ENCODE measurements around the gene EXD1.

The EXD1 gene

DNA sequence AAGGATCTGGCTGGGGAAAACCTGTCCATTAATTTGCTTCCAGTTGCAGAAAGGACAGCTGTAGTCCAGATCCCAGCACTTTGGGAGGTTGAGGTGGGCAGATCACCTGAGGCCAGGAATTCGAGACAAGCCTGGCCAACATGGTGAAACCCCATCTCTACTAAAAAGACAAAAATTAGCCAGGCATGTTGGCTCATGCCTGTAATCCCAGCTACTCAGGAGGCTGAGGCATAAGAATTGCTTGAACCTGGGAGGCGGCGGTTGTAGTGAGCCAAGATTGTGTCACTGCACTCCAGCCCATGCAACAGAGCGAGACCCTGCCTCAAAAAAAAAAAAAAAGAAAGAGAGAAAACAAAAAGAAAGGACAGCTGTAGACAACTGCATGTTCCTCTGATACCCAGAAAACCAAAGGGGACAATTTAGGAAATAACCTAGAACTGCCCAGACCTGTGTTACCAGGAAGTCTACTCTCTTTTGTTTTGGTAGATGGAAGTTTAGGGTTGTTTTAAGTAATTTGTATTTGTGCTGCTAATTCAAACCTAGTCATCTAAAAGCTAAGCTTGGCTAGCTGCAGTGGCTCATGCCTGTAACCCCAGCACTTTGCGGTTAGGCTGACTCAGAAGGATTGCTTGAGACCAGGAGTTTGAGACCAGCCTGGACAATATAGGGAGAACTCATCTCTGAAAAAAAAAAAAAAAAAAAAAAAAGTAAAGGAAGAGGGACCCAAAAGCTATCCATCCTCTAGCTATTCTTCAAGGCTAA is 22.7 kb downstream of the EXD1 start:
- TF ChIP-seq, protein P1, sequence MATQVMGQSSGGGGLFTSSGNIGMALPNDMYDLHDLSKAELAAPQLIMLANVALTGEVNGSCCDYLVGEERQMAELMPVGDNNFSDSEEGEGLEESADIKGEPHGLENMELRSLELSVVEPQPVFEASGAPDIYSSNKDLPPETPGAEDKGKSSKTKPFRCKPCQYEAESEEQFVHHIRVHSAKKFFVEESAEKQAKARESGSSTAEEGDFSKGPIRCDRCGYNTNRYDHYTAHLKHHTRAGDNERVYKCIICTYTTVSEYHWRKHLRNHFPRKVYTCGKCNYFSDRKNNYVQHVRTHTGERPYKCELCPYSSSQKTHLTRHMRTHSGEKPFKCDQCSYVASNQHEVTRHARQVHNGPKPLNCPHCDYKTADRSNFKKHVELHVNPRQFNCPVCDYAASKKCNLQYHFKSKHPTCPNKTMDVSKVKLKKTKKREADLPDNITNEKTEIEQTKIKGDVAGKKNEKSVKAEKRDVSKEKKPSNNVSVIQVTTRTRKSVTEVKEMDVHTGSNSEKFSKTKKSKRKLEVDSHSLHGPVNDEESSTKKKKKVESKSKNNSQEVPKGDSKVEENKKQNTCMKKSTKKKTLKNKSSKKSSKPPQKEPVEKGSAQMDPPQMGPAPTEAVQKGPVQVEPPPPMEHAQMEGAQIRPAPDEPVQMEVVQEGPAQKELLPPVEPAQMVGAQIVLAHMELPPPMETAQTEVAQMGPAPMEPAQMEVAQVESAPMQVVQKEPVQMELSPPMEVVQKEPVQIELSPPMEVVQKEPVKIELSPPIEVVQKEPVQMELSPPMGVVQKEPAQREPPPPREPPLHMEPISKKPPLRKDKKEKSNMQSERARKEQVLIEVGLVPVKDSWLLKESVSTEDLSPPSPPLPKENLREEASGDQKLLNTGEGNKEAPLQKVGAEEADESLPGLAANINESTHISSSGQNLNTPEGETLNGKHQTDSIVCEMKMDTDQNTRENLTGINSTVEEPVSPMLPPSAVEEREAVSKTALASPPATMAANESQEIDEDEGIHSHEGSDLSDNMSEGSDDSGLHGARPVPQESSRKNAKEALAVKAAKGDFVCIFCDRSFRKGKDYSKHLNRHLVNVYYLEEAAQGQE (IDR thresholded peaks at IDR 0.05; ENCODE audit: insufficient read depth in 1 of 2, low read depth in 2 of 2, low read length in 2 of 2), result no peak
- TF ChIP-seq TAF1 (IDR thresholded peaks at IDR 0.05; ENCODE audit: borderline replicate concordance, insufficient read depth, low read length) (no peak), POLR2AphosphoS5 (IDR thresholded peaks at IDR 0.05; ENCODE audit: low read depth, low read length) (no peak), FOXP2 (optimal IDR thresholded peaks at IDR 0.05; ENCODE audit: borderline replicate concordance, extremely low read depth, extremely low read length, insufficient read depth) (no peak), SIN3A (IDR thresholded peaks at IDR 0.05; ENCODE audit: borderline replicate concordance, insufficient read depth, low read length) (no peak)

DNA sequence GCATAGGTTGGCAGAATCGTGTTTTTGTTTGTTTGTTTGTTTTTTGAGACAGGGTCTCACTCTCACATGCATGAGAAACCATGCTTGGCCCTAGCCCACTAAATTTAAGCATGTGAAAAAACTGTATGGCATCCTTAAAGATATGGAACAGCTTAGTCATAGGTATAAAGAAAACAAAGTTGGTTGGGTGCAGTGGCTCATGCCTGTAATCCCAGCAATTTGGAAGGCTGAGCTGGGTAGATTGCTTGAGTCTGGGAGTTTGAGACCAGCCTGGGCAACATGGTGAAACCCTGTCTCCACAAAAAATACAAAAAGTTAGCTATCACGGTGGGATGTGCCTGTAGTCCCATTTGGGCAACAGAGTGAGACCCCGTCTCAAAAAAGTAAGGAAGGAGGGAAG is 25.2 kb downstream of the EXD1 start:
- TF ChIP-seq TAF1 (IDR thresholded peaks at IDR 0.05; ENCODE audit: borderline replicate concordance, insufficient read depth, low read length) (no peak), SIN3A (IDR thresholded peaks at IDR 0.05; ENCODE audit: borderline replicate concordance, insufficient read depth, low read length) (no peak), POLR2AphosphoS5 (IDR thresholded peaks at IDR 0.05; ENCODE audit: low read depth, low read length) (no peak), FOXP2 (optimal IDR thresholded peaks at IDR 0.05; ENCODE audit: borderline replicate concordance, extremely low read depth, extremely low read length, insufficient read depth) (no peak)
- TF ChIP-seq, protein P1 (IDR thresholded peaks at IDR 0.05; ENCODE audit: insufficient read depth in 1 of 2, low read depth in 2 of 2, low read length in 2 of 2), result no peak

DNA sequence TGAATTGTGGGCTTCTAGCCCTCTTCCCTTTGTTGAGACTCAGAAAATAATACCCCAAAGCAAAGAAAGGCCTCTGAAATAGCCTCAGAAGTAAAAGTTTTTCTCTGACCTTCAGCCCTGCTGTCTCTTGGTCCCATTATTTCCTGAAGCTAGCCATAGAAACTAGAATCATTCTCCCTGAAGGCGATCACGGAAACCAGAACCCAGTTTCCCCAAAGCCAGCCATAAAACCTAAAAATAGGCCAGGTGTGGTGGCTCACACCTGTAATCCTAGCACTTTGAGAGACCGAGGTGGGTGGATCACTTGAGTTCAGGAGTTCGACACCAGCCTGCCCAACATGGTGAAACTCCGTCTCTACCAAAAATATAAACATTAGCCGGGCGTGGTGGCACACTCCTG is 27.2 kb downstream of the EXD1 start:
- TF ChIP-seq SIN3A (IDR thresholded peaks at IDR 0.05; ENCODE audit: borderline replicate concordance, insufficient read depth, low read length), result no peak
- TF ChIP-seq FOXP2 (optimal IDR thresholded peaks at IDR 0.05; ENCODE audit: borderline replicate concordance, extremely low read depth, extremely low read length, insufficient read depth), result no peak
- TF ChIP-seq POLR2AphosphoS5 (IDR thresholded peaks at IDR 0.05; ENCODE audit: low read depth, low read length), result no peak
- TF ChIP-seq, protein P1 (IDR thresholded peaks at IDR 0.05; ENCODE audit: insufficient read depth in 1 of 2, low read depth in 2 of 2, low read length in 2 of 2), result no peak
- no peak for TF ChIP-seq TAF1 (IDR thresholded peaks at IDR 0.05; ENCODE audit: borderline replicate concordance, insufficient read depth, low read length)

DNA sequence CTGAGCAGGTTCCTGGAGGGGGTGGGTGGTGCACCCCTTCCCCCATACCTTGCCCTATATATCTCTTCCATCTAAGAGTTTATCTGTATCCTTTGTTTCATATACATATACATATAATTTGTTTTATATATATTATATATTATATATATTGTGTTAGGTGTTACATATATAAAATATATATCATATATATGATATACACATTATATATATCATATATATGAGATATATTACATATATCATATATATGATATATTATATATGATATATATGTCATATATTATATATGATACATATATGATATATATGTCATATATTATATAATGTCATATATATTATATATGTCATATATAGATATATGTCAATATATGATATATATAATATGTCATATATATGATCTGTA is 31.1 kb downstream of the EXD1 start:
- TF ChIP-seq SIN3A (IDR thresholded peaks at IDR 0.05; ENCODE audit: borderline replicate concordance, insufficient read depth, low read length) (no peak), TAF1 (IDR thresholded peaks at IDR 0.05; ENCODE audit: borderline replicate concordance, insufficient read depth, low read length) (no peak), POLR2AphosphoS5 (IDR thresholded peaks at IDR 0.05; ENCODE audit: low read depth, low read length) (no peak)

DNA sequence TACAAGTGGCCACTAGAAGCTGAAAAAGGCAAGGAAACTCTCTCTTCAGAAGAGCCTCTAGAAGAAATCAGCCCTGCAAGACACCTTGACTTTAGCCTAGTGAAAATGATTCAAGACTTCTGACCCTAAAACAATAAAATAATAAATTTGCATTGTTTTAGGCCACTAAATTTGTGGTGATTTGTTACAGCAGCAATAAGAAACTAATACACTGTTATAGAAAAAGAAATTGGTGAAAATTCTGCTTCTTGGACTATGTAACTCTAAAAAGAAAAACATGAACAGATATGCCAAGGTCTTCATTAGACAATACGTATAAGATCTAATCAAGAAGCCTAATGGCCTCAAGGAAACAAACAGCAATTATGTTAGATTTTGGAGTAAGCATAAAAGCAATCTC is 36.1 kb downstream of the EXD1 start:
- TF ChIP-seq, protein P1 (IDR thresholded peaks at IDR 0.05; ENCODE audit: insufficient read depth in 1 of 2, low read depth in 2 of 2, low read length in 2 of 2), result no peak
- no peak for TF ChIP-seq SIN3A (IDR thresholded peaks at IDR 0.05; ENCODE audit: borderline replicate concordance, insufficient read depth, low read length)
- TF ChIP-seq TAF1 (IDR thresholded peaks at IDR 0.05; ENCODE audit: borderline replicate concordance, insufficient read depth, low read length), result no peak
- no peak for TF ChIP-seq FOXP2 (optimal IDR thresholded peaks at IDR 0.05; ENCODE audit: borderline replicate concordance, extremely low read depth, extremely low read length, insufficient read depth)
- no peak for TF ChIP-seq POLR2AphosphoS5 (IDR thresholded peaks at IDR 0.05; ENCODE audit: low read depth, low read length)
